HG03159 (cell line): ENCODE results near the gene ADORA3.

Experiments
- ATAC-seq: cut with Tn5 transposase; IDR thresholded peaks from one replicate; pipeline ENCODE4 v1.9.1; 2021; ENCODE audit warnings: mild to moderate bottlenecking, moderate library complexity; ENCODE audit not compliant: unreplicated experiment

ADORA3 gene

DNA sequence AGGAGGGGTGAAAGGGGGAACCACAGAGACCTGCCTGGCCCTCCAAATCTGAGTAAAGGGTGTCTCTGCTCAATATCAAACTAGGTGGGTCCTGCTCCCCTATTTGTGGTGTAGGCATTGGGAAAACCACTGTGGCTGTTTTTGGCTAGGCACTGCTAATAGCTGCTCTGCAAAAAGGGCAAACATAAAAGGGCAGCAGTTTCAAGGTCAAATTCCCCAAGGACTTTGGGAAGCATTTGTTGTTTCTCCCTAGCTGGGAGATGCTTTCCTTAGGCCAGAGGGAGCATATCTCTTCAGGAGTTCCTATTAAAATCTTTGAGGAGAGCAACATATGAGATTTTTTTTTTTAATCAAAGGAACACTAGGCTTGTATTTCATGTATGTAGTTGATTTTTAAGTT, 27.2 kb downstream of the ADORA3 start:
- no peak for ATAC-seq

DNA sequence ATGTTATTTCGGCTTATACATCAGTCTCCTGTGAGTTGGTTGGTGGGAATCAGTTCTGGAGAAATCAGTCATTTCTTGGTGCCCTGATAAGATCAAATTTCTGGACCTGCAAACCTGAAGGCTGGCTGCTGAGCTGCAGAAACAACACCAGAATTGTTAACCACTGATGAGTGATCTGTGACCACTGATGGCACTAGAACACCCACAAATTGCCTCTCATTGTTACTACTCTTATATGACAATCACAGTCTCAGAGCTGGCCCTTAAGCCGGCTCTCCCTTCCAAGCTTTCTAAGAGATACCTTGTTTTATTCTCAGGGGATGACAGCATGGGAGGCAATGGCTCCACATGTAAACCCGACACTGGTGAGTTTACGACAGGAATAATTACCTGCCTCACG, 27.7 kb downstream of the ADORA3 start:
- no peak for ATAC-seq

- ATAC-seq: no peak
These were observed 28.9 kb downstream of the ADORA3 start for GRCh38 chr1:111474521-111474920.

GRCh38 chr1:111474106-111474505, 29.3 kb downstream of the ADORA3 start:
- ATAC-seq: no peak

- no peak for ATAC-seq
These were observed 31.9 kb downstream of the ADORA3 start for GRCh38 chr1:111471538-111471937.

DNA sequence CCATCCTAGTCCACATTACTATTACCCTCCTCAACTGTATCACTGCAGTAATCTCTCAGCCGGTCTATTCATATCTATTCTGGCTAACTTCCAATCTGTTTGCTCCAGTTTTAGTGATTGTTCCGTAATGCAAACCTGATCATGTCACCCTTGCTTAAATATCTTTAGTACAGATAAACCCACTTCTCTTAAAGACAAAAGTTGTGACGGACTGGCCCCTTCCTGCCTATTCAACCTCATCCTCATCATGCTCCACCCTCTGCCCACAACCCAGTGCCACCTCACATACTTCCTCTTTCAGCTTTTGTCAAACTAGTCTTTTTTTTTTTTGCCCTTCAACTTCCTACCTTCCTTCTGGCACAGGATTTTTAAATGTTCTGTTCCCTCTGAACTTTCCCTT, 32.4 kb downstream of the ADORA3 start:
- no peak for ATAC-seq

- ATAC-seq: no peak
These were observed 32.8 kb downstream of the ADORA3 start for GRCh38 chr1:111470596-111470995.

DNA sequence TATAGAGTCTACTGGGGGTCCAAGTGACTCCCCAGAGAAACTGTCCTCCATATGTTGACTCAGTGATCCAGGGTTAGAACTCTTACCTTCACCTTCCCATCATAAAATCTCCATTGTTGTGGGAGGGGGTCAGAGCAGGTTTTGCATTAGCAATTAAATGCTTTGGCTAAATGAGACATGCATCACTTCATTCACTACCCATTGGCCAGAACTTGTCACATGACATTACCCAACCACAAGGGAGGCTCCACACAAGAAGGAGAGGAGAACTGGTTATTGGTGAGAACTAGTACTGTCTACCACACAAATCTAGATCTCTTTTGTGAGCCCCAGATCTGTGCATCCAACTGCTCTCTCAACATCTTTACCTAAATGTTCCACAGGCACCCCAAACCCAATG, 33.9 kb downstream of the ADORA3 start:
- no peak for ATAC-seq

GRCh38 chr1:111468717-111469100, 34.7 kb downstream of the ADORA3 start:
- ATAC-seq: no peak

GRCh38 chr1:111467865-111468716, 35.3 kb downstream of the ADORA3 start:
- ATAC-seq: no peak

DNA sequence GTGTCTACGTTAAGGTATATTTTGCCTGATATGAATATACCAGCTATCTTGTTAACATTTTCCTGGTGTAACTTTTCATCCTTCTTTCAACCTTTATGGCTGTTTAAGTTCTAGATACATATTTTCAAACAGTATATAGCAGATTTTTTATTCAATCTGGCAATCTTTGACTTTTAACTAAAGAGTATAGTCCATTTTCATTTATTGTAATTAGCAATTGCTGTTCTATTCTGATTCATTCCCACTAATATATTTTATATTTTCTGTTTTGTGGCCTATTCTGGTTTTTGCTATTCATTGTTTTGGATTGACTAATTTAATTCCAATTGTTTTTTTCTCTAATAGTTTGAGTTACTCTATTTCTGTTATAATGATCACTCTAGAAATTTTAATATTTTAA, 37.0 kb downstream of the ADORA3 start:
- ATAC-seq: no peak

DNA sequence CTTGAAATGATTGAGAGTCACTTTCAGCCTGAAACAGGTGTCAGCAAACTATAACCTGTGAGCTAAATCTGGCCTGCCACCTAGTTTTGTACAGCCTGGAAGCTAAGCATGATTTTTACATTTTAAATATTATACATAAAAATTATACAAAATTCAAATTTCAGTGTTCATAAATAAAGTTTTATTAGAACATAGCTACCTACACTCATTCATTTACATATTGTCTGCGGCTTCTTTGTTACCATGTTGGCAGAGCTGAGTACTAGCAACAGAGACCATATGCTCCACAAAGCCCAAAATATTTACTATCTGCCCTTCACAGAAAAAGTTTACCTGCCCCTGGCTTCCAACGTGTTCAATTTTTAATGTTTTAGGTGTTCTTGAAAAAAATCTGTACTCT, 37.7 kb downstream of the ADORA3 start:
- no peak for ATAC-seq

GRCh38 chr1:111463029-111463683, 40.3 kb downstream of the ADORA3 start:
- no peak for ATAC-seq

GRCh38 chr1:111462370-111463028, 40.9 kb downstream of the ADORA3 start:
- ATAC-seq: no peak

DNA sequence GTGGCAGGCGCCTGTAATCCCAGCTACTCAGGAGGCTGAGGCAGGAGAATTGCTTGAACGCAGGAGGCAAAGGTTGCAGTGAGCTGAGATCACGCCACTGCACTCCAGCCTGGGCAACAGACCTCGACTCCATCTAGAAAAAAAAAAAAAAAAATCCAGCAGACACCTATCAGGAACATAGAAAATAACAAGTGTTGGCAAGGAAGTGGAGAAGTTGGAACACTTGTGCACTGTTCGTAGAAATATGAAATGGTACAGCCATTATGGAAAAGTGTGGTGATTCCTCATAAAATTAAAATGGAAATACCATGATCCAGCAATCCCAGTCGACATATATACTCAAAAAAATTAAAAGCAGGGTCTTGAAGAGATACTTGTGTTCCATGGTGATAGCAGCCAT, 41.7 kb downstream of the ADORA3 start:
- ATAC-seq: no peak

DNA sequence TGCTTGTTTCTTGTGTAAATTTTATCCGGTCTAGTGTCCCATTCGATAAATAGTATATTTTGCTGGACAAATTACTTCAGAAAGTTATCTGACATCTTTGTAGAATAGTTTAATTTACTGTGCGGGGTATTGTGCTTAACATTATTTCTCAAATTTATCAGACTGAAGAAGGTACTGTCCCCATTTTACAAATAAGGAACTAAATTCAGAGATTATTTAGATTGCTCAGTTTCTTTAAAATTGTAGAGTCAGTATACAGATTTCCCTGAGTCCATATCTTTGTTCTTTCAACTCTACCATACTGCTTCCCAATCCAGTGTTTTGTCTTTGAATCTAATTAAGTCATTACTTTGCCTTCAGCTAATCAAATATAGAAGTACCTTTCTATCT, 47.8 kb downstream of the ADORA3 start:
- ATAC-seq: no peak

GRCh38 chr1:111454859-111455641, 48.4 kb downstream of the ADORA3 start:
- no peak for ATAC-seq

DNA sequence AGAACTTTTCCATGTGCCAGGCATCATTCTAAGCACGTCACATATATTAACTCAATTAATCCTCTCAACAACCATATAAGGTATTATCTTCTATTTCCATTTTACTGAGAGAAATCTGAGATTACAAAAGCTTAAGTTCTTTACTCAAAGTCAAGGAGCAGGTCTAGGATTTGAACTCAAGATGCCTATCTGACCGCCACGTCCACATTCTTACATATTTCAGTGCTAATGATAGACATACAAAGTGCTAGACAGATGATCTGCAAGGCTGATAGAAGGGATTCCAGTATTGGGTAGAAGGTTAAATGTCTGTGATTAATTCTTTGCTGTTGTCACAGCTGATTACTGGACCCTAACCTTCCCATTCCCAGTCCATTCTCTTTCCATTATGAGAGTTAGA, 49.7 kb downstream of the ADORA3 start:
- no peak for ATAC-seq

DNA sequence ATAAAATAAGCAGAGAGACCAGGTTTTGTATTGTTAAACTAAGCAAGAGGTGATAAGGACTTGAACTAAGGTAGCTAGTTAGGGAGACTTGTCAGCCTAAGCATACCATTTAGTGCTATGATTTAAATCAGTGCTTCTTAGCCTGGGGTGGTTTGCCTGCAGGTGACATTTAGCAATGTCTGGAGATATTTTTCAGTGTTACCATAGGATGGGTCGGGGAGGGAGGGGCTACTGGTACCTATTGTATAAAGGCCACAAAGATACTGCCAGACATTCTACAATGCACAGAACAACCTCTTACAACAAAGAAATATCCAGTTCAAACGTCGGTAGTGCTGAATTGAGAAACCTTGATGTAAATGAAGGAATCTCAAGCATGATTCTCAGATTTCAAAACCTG, 50.9 kb downstream of the ADORA3 start:
- no peak for ATAC-seq

- no peak for ATAC-seq
These were observed 53.2 kb downstream of the ADORA3 start for GRCh38 chr1:111450185-111450584.

DNA sequence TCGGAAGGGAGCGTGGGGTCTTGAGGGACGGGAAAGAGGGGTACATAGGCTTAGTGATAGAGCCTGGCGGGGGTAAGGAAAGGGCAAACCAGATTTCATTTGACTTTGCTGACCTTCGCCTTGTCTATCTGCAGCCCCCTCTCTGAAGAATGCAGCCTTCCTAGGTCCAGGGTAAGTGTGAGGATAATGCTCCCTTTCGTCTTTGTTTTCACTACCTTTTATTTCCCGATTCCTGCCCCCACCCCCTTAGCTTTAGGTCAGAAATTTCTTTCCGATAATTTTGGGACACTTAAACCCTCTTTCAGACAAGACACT, 53.8 kb downstream of the ADORA3 start:
- no peak for ATAC-seq
